ENCODE data around the gene PPM1H. TPM values are rescaled to one million over a fixed set of nuclear protein-coding genes. Genes with fewer than 3 reads are reported as not detected.

PPM1H gene
- polyA plus RNA-seq, 1 of the 3 experiments (the other 2 are of a cell fraction) = 0.13 TPM

DNA sequence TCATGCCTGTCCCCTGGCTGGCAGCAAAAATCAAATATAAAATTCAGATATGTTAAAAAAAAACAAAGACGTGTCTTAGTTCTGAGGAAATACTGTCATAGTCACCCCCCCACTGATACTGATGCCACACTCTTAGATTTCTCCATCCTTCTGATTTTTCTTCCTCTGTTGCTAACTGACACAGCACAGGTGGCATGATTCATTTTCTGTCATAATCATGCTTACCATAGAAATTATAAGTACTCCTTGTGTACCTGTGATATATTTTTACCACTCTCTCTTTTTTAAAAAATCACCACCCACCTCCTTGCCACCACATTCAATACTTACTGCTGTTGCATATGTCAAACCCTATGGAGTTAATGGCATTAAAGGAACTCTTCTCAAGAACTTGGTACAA lies 209.2 kb downstream of the PPM1H start:
- ChIA-PET CTCF (no interaction called here), POLR2A (no interaction called here)
- H3K4me1 ChIP-seq (ENCODE audit: control insufficient read depth in 1 of 2, insufficient read depth in 2 of 2, low read depth in 1 of 2, low read length in 1 of 2) = peaks cover 0 to 36% of the 10 kb centered on the region in 2 experiments
- no peaks in the 10 kb centered on the region for H3K9me3 ChIP-seq
- H3K79me2 ChIP-seq (ENCODE audit: insufficient read depth) = no peaks in the 10 kb centered on the region
- 47% methylated on average over 1 of the region's 1 CpG for WGBS (ENCODE audit: low lambda C conversion rate)
- H3K4me3 ChIP-seq (ENCODE audit: low read depth in 2 of 2, low read length in 1 of 2) = no peak overlapping the region
- H3K9me2 ChIP-seq = no peaks in the 10 kb centered on the region
- peaks cover 30% of the 10 kb centered on the region for H3F3A ChIP-seq (replicated peaks; ENCODE audit: insufficient read depth)
- DNase-seq = no peak
- H3K9ac ChIP-seq = no peak overlapping the region
- no peak for TF ChIP-seq CHD2 (IDR thresholded peaks at IDR 0.05; ENCODE audit: low read length, partially characterized antibody)
- TF ChIP-seq FOSL2 (IDR thresholded peaks at IDR 0.05; ENCODE audit: borderline replicate concordance, low read depth) = no peak
- TF ChIP-seq NRF1 (IDR thresholded peaks at IDR 0.05; ENCODE audit: low read depth, low read length) = no peak
- no peak for TF ChIP-seq POLR2AphosphoS5 (IDR thresholded peaks at IDR 0.05; ENCODE audit: low read depth, low read length)
- TF ChIP-seq RFX5 (IDR thresholded peaks at IDR 0.05; ENCODE audit: low read length) = no peak
- H4K20me1 ChIP-seq (ENCODE audit: insufficient read depth) = no peaks in the 10 kb centered on the region
- H3K36me3 ChIP-seq (replicated peaks in 1 of 2; ENCODE audit: control insufficient read depth in 1 of 2, insufficient read depth in 2 of 2, low read length in 1 of 2) = no peaks in the 10 kb centered on the region
- peak overlapping the region in 1 of 2 experiments; percentile 77; a peak in 1 of 4 replicates for H3K27ac ChIP-seq (ENCODE audit: low read depth in 2 of 2, low read length in 1 of 2)
- peak overlapping the region; percentile 56; the same call in 1 of the 2 replicates for H3K4me2 ChIP-seq
- no peaks in the 10 kb centered on the region for H3K27me3 ChIP-seq (ENCODE audit: insufficient read depth)
- H2AFZ ChIP-seq (ENCODE audit: low read depth) = no peak overlapping the region

DNA sequence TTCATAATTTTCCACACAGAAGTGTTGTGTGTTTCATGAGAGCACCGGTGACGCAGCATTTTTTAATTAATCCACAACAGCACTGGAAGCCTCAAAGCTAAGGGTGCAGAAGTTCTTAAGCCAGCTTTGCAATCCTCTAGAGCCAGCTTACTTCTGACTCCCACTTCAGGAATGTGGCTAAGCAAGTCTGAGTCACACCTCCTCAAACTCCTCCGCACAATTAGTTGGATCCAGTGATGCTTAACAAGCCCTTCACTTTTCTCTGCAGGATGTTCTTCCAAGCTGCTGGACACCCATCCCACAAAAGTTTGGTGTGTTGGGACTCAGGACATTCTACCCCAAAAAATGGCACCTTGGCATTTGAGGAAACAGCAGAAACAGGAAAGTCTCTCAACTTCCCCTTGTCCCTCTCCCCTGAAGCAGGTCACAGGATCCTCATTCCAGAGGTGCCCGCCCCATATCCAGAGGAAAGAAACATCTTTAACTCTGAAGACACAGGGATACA lies 210.0 kb downstream of the PPM1H start:
- Histone ChIP-seq H3K36me3 (replicated peaks in 1 of 2; ENCODE audit: control insufficient read depth in 1 of 2, insufficient read depth in 2 of 2, low read length in 1 of 2) (no peaks in the 10 kb centered on the region), H3F3A (replicated peaks; ENCODE audit: insufficient read depth) (peaks cover 22% of the 10 kb centered on the region), H3K9me3 (no peaks in the 10 kb centered on the region), H3K9ac (peak overlapping the region; percentile 8; the same call in 1 of the 2 replicates), H2AFZ (ENCODE audit: low read depth) (0 out of 2 replicates have a peak overlapping the region, but pooled peaks have one; percentile 64), H3K79me2 (ENCODE audit: insufficient read depth) (no peaks in the 10 kb centered on the region), H4K20me1 (ENCODE audit: insufficient read depth) (no peaks in the 10 kb centered on the region), H3K27ac (ENCODE audit: low read depth in 2 of 2, low read length in 1 of 2) (peak overlapping the region; percentile 55 to 77; a peak in 3 of 4 replicates), H3K4me3 (ENCODE audit: low read depth in 2 of 2, low read length in 1 of 2) (no peak overlapping the region), H3K4me2 (peak overlapping the region; percentile 56), H3K4me1 (ENCODE audit: control insufficient read depth in 1 of 2, insufficient read depth in 2 of 2, low read depth in 1 of 2, low read length in 1 of 2) (peaks cover 3 to 43% of the 10 kb centered on the region in 2 experiments), H3K9me2 (no peaks in the 10 kb centered on the region), H3K27me3 (ENCODE audit: insufficient read depth) (no peaks in the 10 kb centered on the region)
- ChIA-PET POLR2A (no interaction called here), CTCF (no interaction called here)
- no peak for DNase-seq
- 22% methylated on average over 4 of the region's 4 CpGs for WGBS (ENCODE audit: low lambda C conversion rate)
- TF ChIP-seq, protein P1, sequence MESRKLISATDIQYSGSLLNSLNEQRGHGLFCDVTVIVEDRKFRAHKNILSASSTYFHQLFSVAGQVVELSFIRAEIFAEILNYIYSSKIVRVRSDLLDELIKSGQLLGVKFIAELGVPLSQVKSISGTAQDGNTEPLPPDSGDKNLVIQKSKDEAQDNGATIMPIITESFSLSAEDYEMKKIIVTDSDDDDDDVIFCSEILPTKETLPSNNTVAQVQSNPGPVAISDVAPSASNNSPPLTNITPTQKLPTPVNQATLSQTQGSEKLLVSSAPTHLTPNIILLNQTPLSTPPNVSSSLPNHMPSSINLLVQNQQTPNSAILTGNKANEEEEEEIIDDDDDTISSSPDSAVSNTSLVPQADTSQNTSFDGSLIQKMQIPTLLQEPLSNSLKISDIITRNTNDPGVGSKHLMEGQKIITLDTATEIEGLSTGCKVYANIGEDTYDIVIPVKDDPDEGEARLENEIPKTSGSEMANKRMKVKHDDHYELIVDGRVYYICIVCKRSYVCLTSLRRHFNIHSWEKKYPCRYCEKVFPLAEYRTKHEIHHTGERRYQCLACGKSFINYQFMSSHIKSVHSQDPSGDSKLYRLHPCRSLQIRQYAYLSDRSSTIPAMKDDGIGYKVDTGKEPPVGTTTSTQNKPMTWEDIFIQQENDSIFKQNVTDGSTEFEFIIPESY (IDR thresholded peaks at IDR 0.05; ENCODE audit: borderline replicate concordance, low read depth) = no peak
- no peak for TF ChIP-seq CHD2 (IDR thresholded peaks at IDR 0.05; ENCODE audit: low read length, partially characterized antibody)
- peak; percentile 73 for TF ChIP-seq TCF12 (IDR thresholded peaks at IDR 0.05)
- no peak for TF ChIP-seq MXI1 (IDR thresholded peaks at IDR 0.05; ENCODE audit: low read depth, low read length)
- TF ChIP-seq, protein P2, sequence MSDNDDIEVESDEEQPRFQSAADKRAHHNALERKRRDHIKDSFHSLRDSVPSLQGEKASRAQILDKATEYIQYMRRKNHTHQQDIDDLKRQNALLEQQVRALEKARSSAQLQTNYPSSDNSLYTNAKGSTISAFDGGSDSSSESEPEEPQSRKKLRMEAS (IDR thresholded peaks at IDR 0.05; ENCODE audit: low read depth) = 0 out of 2 replicates have a peak, but pooled peaks have one; percentile 39
- TF ChIP-seq, protein P3, sequence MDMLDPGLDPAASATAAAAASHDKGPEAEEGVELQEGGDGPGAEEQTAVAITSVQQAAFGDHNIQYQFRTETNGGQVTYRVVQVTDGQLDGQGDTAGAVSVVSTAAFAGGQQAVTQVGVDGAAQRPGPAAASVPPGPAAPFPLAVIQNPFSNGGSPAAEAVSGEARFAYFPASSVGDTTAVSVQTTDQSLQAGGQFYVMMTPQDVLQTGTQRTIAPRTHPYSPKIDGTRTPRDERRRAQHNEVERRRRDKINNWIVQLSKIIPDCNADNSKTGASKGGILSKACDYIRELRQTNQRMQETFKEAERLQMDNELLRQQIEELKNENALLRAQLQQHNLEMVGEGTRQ (IDR thresholded peaks at IDR 0.05; ENCODE audit: borderline replicate concordance, low read depth, low read length) = no peak
- TF ChIP-seq EZH2phosphoT487 (IDR thresholded peaks at IDR 0.05; ENCODE audit: borderline replicate concordance, low read depth) = no peak
- TF ChIP-seq NFIC (IDR thresholded peaks at IDR 0.05; ENCODE audit: borderline replicate concordance) = peak; percentile 61
- 0 out of 2 replicates have a peak, but pooled peaks have one; percentile 63 for TF ChIP-seq TEAD4 (IDR thresholded peaks at IDR 0.05; ENCODE audit: borderline replicate concordance, insufficient read depth)
- TF ChIP-seq, protein P4, sequence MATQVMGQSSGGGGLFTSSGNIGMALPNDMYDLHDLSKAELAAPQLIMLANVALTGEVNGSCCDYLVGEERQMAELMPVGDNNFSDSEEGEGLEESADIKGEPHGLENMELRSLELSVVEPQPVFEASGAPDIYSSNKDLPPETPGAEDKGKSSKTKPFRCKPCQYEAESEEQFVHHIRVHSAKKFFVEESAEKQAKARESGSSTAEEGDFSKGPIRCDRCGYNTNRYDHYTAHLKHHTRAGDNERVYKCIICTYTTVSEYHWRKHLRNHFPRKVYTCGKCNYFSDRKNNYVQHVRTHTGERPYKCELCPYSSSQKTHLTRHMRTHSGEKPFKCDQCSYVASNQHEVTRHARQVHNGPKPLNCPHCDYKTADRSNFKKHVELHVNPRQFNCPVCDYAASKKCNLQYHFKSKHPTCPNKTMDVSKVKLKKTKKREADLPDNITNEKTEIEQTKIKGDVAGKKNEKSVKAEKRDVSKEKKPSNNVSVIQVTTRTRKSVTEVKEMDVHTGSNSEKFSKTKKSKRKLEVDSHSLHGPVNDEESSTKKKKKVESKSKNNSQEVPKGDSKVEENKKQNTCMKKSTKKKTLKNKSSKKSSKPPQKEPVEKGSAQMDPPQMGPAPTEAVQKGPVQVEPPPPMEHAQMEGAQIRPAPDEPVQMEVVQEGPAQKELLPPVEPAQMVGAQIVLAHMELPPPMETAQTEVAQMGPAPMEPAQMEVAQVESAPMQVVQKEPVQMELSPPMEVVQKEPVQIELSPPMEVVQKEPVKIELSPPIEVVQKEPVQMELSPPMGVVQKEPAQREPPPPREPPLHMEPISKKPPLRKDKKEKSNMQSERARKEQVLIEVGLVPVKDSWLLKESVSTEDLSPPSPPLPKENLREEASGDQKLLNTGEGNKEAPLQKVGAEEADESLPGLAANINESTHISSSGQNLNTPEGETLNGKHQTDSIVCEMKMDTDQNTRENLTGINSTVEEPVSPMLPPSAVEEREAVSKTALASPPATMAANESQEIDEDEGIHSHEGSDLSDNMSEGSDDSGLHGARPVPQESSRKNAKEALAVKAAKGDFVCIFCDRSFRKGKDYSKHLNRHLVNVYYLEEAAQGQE (IDR thresholded peaks at IDR 0.05; ENCODE audit: low read depth, low read length) = no peak
- peak; percentile 42; the same call in 1 of the 2 replicates for TF ChIP-seq YY1 (IDR thresholded peaks at IDR 0.05; ENCODE audit: low read depth)
- TF ChIP-seq, protein P5, sequence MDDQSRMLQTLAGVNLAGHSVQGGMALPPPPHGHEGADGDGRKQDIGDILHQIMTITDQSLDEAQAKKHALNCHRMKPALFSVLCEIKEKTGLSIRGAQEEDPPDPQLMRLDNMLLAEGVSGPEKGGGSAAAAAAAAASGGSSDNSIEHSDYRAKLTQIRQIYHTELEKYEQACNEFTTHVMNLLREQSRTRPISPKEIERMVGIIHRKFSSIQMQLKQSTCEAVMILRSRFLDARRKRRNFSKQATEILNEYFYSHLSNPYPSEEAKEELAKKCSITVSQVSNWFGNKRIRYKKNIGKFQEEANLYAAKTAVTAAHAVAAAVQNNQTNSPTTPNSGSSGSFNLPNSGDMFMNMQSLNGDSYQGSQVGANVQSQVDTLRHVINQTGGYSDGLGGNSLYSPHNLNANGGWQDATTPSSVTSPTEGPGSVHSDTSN (IDR thresholded peaks at IDR 0.05) = peak; percentile 48; the same call in 1 of the 2 replicates
- TF ChIP-seq RAD21 (IDR thresholded peaks at IDR 0.05; ENCODE audit: low read length) = no peak
- no peak for TF ChIP-seq SIN3A (IDR thresholded peaks at IDR 0.05; ENCODE audit: borderline replicate concordance, low read depth, low read length)
- 0 out of 2 replicates have a peak, but pooled peaks have one; percentile 9 for TF ChIP-seq RXRA (IDR thresholded peaks at IDR 0.05; ENCODE audit: borderline replicate concordance, low read depth)
- TF ChIP-seq ELF1 (IDR thresholded peaks at IDR 0.05) = no peak
